PFSK-1 (cell line): ENCODE results near the gene RPS6KA6.

Experiments used
- FOXP2 ChIP-seq: optimal IDR thresholded peaks from 2 replicates; pipeline ENCODE3; 2011; ENCODE audit warnings: borderline replicate concordance, control low read depth, inconsistent platforms; ENCODE audit not compliant: insufficient read depth; ENCODE audit errors: extremely low read length, extremely low read depth
- POLR2AphosphoS5 ChIP-seq: IDR thresholded peaks from 2 replicates; pipeline ENCODE4 v1.6.1; 2012; ENCODE audit warnings: low read depth, mild to moderate bottlenecking, control low read depth, low read length, moderate library complexity
- SIN3A ChIP-seq: IDR thresholded peaks from 2 replicates; pipeline ENCODE4 v1.6.1; 2012; ENCODE audit warnings: mild to moderate bottlenecking, low read length, moderate library complexity, borderline replicate concordance; ENCODE audit not compliant: insufficient read depth
- TAF1 ChIP-seq: IDR thresholded peaks from 2 replicates; pipeline ENCODE4 v1.6.1; 2012; ENCODE audit warnings: low read length, control low read depth, borderline replicate concordance; ENCODE audit not compliant: insufficient read depth
- TF ChIP-seq, protein P1 (sequence below), 2 experiments: IDR thresholded peaks; 2 replicates each; pipeline versions ENCODE4 v1.6.1 to v1.8.0; 2011 to 2012; ENCODE audit warnings: low read depth in 2 of 2, low read length in 2 of 2, control low read depth in 1 of 2, inconsistent platforms in 1 of 2, mild to moderate bottlenecking in 1 of 2, moderate library complexity in 1 of 2; ENCODE audit not compliant: insufficient read depth in 1 of 2

DNA sequence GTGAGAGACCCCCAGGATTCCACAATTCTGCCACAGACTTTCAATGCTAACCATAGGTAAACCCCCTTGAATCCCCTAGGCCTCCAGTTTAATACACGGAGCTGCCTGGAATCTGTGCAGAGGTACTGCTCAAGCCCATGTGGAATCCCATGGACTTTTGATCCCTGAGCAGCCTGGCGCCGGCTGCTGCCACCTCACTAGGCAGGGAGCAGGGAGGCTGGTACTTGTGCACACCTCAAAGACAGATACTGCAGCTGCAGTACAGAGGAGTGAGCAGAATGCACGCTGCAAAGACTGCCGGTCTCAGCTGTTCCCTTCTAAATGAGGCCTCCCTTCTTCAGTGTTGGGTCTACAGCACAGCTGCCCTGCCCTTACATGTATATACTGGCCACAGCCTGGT is 79.4 kb downstream of the RPS6KA6 start:
- TF ChIP-seq SIN3A (no peak), POLR2AphosphoS5 (no peak), FOXP2 (no peak), TAF1 (no peak)
- TF ChIP-seq, protein P1, sequence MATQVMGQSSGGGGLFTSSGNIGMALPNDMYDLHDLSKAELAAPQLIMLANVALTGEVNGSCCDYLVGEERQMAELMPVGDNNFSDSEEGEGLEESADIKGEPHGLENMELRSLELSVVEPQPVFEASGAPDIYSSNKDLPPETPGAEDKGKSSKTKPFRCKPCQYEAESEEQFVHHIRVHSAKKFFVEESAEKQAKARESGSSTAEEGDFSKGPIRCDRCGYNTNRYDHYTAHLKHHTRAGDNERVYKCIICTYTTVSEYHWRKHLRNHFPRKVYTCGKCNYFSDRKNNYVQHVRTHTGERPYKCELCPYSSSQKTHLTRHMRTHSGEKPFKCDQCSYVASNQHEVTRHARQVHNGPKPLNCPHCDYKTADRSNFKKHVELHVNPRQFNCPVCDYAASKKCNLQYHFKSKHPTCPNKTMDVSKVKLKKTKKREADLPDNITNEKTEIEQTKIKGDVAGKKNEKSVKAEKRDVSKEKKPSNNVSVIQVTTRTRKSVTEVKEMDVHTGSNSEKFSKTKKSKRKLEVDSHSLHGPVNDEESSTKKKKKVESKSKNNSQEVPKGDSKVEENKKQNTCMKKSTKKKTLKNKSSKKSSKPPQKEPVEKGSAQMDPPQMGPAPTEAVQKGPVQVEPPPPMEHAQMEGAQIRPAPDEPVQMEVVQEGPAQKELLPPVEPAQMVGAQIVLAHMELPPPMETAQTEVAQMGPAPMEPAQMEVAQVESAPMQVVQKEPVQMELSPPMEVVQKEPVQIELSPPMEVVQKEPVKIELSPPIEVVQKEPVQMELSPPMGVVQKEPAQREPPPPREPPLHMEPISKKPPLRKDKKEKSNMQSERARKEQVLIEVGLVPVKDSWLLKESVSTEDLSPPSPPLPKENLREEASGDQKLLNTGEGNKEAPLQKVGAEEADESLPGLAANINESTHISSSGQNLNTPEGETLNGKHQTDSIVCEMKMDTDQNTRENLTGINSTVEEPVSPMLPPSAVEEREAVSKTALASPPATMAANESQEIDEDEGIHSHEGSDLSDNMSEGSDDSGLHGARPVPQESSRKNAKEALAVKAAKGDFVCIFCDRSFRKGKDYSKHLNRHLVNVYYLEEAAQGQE (IDR thresholded peaks at IDR 0.05; ENCODE audit: insufficient read depth in 1 of 2, low read depth in 2 of 2, low read length in 2 of 2): no peak
